Measurements from ENCODE around the gene B9D1.

Gene B9D1

GRCh38 chr17:19303367-19303776 lies 59.2 kb downstream of the B9D1 start:
- DNase-seq (ENCODE audit: low read depth in 3 of 3): no peak

GRCh38 chr17:19302791-19303331 lies 59.7 kb downstream of the B9D1 start:
- no peak for DNase-seq (ENCODE audit: low read depth in 3 of 3)

GRCh38 chr17:19301973-19302372 lies 60.5 kb downstream of the B9D1 start:
- no peak for DNase-seq (ENCODE audit: low read depth in 3 of 3)

- no peak for DNase-seq (ENCODE audit: low read depth in 3 of 3)
Observed at GRCh38 chr17:19301274-19301951, 61.1 kb downstream of the B9D1 start.

DNA sequence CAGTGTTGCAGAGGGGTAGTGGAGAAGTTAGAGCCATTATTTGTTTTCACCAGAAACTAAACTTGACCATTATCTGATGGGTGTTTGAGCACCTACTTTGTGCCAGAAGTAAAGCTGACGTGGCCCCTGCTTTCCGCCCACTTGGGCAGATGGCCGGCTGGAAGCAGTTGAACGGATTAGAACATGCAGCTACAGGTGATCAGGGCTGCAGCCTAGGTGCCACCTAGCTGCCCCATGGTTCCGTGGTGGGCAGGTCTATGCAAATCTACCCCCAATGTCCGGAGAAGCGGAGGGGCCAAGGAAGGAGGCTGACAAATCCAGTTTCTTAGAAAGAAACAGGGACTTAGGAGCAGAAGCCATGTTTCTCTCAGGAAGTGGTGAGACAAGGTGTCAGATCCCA lies 62.7 kb downstream of the B9D1 start:
- DNase-seq (ENCODE audit: low read depth in 3 of 3): no peak

GRCh38 chr17:19299214-19299747 lies 63.2 kb downstream of the B9D1 start:
- no peak for DNase-seq (ENCODE audit: low read depth in 3 of 3)

- DNase-seq (ENCODE audit: low read depth in 3 of 3): no peak
Observed at GRCh38 chr17:19298569-19299213, 63.8 kb downstream of the B9D1 start.

DNA sequence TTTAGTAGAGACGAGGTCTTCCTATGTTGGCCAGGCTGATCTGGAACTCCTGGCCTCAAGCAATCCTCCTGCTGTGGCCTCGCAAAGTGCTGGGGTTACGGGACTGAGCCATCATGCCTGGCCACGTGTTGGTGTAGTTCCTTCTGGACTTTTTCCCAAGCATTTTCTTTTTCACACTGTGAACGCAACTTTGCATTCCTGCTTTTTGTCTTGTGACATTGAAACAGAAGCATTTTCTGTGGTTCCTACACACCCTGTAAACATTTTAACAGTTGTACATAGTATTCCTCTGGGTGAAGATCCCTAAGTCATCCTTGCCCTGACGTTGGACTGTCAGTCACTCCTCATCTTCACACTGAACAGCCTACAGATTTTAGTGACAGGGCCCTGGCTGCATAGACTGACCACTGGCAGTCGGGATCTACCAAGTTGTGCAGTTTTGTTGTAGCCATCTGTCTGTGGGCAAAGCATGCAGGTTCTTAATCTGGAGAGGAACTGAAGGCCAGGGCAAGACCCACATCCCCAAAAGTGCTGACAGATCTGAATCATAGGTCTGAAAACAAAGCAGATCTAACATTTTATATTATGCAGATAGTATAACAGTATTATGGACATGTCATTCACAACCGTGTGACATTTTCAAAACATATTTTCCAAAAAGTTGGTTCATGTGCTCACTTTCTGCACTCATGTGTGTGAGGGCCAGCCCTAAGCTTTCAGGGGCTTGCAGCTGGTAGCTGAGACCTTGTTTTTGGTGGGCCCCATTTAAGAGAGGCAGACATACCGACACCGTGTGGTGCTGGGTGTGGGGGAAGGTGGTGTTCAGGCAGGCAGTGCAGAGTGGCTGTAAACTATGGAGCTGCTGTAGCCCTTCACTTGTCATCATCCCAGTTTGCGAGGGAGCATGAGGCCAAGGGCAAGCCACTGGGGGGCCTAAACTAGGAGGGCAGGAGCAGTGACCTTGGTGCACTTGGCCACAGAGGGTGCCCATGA lies 65.4 kb downstream of the B9D1 start:
- no peak for DNase-seq (ENCODE audit: low read depth in 3 of 3)

DNA sequence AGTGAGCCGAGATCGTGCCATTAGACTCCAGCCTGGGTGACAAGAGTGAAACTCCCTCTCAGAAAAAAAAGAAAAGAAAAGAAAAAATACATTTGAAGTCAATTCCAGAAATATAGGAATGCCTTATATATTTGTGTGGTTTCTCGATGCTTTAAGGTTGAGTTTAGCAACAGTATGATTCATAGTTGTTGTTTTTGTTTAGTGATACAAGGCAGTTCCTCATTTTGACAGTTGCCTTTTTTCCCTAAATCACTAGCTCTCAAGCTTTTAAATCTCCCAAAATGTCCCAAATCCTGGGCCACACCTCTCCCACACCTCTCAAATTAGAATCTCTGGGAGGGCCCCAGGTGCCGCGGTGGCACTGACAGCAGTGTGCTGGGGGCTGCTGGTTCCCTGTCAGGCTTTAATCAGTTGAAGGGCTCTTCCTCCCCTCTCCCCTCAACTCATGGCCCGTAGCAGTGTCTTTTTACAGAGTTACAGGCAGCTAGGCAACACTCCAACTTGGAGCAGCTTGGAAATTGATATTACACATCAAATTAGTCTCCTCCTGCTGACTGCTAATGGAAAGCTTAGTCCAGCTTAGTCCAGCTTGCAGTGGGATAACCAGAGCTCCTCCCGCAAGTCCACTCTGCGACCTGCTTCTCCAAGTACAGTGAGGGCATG lies 66.9 kb downstream of the B9D1 start:
- DNase-seq (ENCODE audit: low read depth in 3 of 3): no peak

GRCh38 chr17:19294443-19294842 lies 68.1 kb downstream of the B9D1 start:
- no peak for DNase-seq (ENCODE audit: low read depth in 3 of 3)

Measured in stimulated activated CD4-positive, alpha-beta T cell treated with anti-CD3 and anti-CD28 coated beads, TNF-alpha, amount 100 ng/mL, for 4 hours (primary cell).